ENCODE measurements around the gene GFER.
A peak's percentile ranks its signal among the peaks of the same experiment; 100 is the strongest.
"Not testable (repeated sequence)": the region's sequence is repeated elsewhere in the genome, so short reads cannot be mapped to it uniquely, and the experiment has no call there.

Gene GFER

GRCh38 chr16:1939833-1940232 lies 44.2 kb upstream of the GFER start:
- H4K91ac ChIP-seq (ENCODE audit: low read depth, low read length); H3K14ac ChIP-seq (ENCODE audit: low read length); H4K8ac ChIP-seq (ENCODE audit: low read depth, low read length); H2BK5ac ChIP-seq (ENCODE audit: low read depth, low read length, poor library complexity); H3K18ac ChIP-seq (ENCODE audit: low read length); H3K9me3 ChIP-seq (ENCODE audit: insufficient read depth, low read depth, low read length); H4K12ac ChIP-seq (ENCODE audit: low read depth, low read length); H3K4ac ChIP-seq (ENCODE audit: low read depth, low read length); H2BK12ac ChIP-seq (ENCODE audit: low read length); H3K27me3 ChIP-seq (ENCODE audit: insufficient read depth, low read length); H3K79me1 ChIP-seq (ENCODE audit: low read length); H3K23ac ChIP-seq (ENCODE audit: low read length); H3K4me3 ChIP-seq (ENCODE audit: low read depth, low read length); H2AFZ ChIP-seq (ENCODE audit: insufficient read depth, low read length, poor library complexity); H3K4me2 ChIP-seq (ENCODE audit: low read length); H3K9ac ChIP-seq (ENCODE audit: low read length); H2BK120ac ChIP-seq (ENCODE audit: insufficient read depth, low read length, poor library complexity); H3K27ac ChIP-seq (ENCODE audit: low read depth, low read length); DNase-seq; H3K79me2 ChIP-seq (ENCODE audit: control insufficient read depth, insufficient read depth, low read length, poor library complexity); H2AK5ac ChIP-seq (ENCODE audit: low read length): not testable (repeated sequence)
- Histone ChIP-seq H3K36me3 (ENCODE audit: control insufficient read depth in 1 of 2, insufficient read depth in 2 of 2, low read length in 2 of 2) (peaks cover 24 to 27% of the 10 kb centered on the region in 2 experiments), H3K4me1 (ENCODE audit: control insufficient read depth in 1 of 2, insufficient read depth in 2 of 2, low read length in 2 of 2) (peaks cover 22 to 26% of the 10 kb centered on the region in 2 experiments)
- no CpG with 5 or more reads among the region's 8 CpGs for WGBS (ENCODE audit: extremely low coverage, insufficient coverage, insufficient read length)

GRCh38 chr16:1940273-1941161 lies 43.5 kb upstream of the GFER start:
- H3K4ac ChIP-seq (ENCODE audit: low read depth, low read length): no peak overlapping the region
- H3K4me2 ChIP-seq (ENCODE audit: low read length): no peak overlapping the region
- no peak overlapping the region for H3K23ac ChIP-seq (ENCODE audit: low read length)
- no peaks in the 10 kb centered on the region for H3K27me3 ChIP-seq (ENCODE audit: insufficient read depth, low read length)
- H2BK5ac ChIP-seq (ENCODE audit: low read depth, low read length, poor library complexity): no peak overlapping the region
- H2BK12ac ChIP-seq (ENCODE audit: low read length): no peak overlapping the region
- no peak overlapping the region for H3K14ac ChIP-seq (ENCODE audit: low read length)
- H3K4me3 ChIP-seq (ENCODE audit: low read depth, low read length): no peak overlapping the region
- peaks cover 24 to 27% of the 10 kb centered on the region in 2 experiments for H3K36me3 ChIP-seq (ENCODE audit: control insufficient read depth in 1 of 2, insufficient read depth in 2 of 2, low read length in 2 of 2)
- H3K79me1 ChIP-seq (ENCODE audit: low read length): peaks cover 7% of the 10 kb centered on the region
- peak; percentile 78 to 80 for DNase-seq
- no peak overlapping the region for H3K18ac ChIP-seq (ENCODE audit: low read length)
- H3K9ac ChIP-seq (ENCODE audit: low read length): no peak overlapping the region
- no peak overlapping the region for H4K8ac ChIP-seq (ENCODE audit: low read depth, low read length)
- no peak overlapping the region for H2BK120ac ChIP-seq (ENCODE audit: insufficient read depth, low read length, poor library complexity)
- H3K27ac ChIP-seq (ENCODE audit: low read depth, low read length): no peak overlapping the region
- no peak overlapping the region for H2AFZ ChIP-seq (ENCODE audit: insufficient read depth, low read length, poor library complexity)
- H4K12ac ChIP-seq (ENCODE audit: low read depth, low read length): no peak overlapping the region
- H3K4me1 ChIP-seq (ENCODE audit: control insufficient read depth in 1 of 2, insufficient read depth in 2 of 2, low read length in 2 of 2): peaks cover 22 to 26% of the 10 kb centered on the region in 2 experiments
- WGBS (ENCODE audit: extremely low coverage, insufficient coverage, insufficient read length): no CpG with 5 or more reads among the region's 23 CpGs
- H2AK5ac ChIP-seq (ENCODE audit: low read length): no peak overlapping the region
- H4K91ac ChIP-seq (ENCODE audit: low read depth, low read length): no peak overlapping the region
- H3K79me2 ChIP-seq (ENCODE audit: control insufficient read depth, insufficient read depth, low read length, poor library complexity): peaks cover 3% of the 10 kb centered on the region
- peaks cover 5% of the 10 kb centered on the region for H3K9me3 ChIP-seq (ENCODE audit: insufficient read depth, low read depth, low read length)

GRCh38 chr16:1941162-1942046 lies 42.6 kb upstream of the GFER start:
- peaks cover 22 to 26% of the 10 kb centered on the region in 2 experiments for H3K4me1 ChIP-seq (ENCODE audit: control insufficient read depth in 1 of 2, insufficient read depth in 2 of 2, low read length in 2 of 2)
- H3K4ac ChIP-seq (ENCODE audit: low read depth, low read length): peak overlapping the region; percentile 2
- H3K4me2 ChIP-seq (ENCODE audit: low read length): peak overlapping the region; percentile 92
- peaks cover 7% of the 10 kb centered on the region for H3K9me3 ChIP-seq (ENCODE audit: insufficient read depth, low read depth, low read length)
- no CpG with 5 or more reads among the region's 30 CpGs for WGBS (ENCODE audit: extremely low coverage, insufficient coverage, insufficient read length)
- H2BK120ac ChIP-seq (ENCODE audit: insufficient read depth, low read length, poor library complexity): no peak overlapping the region
- H4K91ac ChIP-seq (ENCODE audit: low read depth, low read length): peak overlapping the region; percentile 21
- no peak overlapping the region for H3K23ac ChIP-seq (ENCODE audit: low read length)
- peaks cover 7% of the 10 kb centered on the region for H3K79me1 ChIP-seq (ENCODE audit: low read length)
- no peaks in the 10 kb centered on the region for H3K27me3 ChIP-seq (ENCODE audit: insufficient read depth, low read length)
- peaks cover 24 to 27% of the 10 kb centered on the region in 2 experiments for H3K36me3 ChIP-seq (ENCODE audit: control insufficient read depth in 1 of 2, insufficient read depth in 2 of 2, low read length in 2 of 2)
- H4K8ac ChIP-seq (ENCODE audit: low read depth, low read length): peak overlapping the region; percentile 32
- DNase-seq: peak; percentile 83
- no peak overlapping the region for H4K12ac ChIP-seq (ENCODE audit: low read depth, low read length)
- peak overlapping the region; percentile 6 for H2BK5ac ChIP-seq (ENCODE audit: low read depth, low read length, poor library complexity)
- no peak overlapping the region for H3K4me3 ChIP-seq (ENCODE audit: low read depth, low read length)
- no peak overlapping the region for H3K9ac ChIP-seq (ENCODE audit: low read length)
- peaks cover 3% of the 10 kb centered on the region for H3K79me2 ChIP-seq (ENCODE audit: control insufficient read depth, insufficient read depth, low read length, poor library complexity)
- no peak overlapping the region for H2BK12ac ChIP-seq (ENCODE audit: low read length)
- H3K27ac ChIP-seq (ENCODE audit: low read depth, low read length): peak overlapping the region; percentile 39
- peak overlapping the region; percentile 34 for H3K18ac ChIP-seq (ENCODE audit: low read length)
- no peak overlapping the region for H2AK5ac ChIP-seq (ENCODE audit: low read length)
- H3K14ac ChIP-seq (ENCODE audit: low read length): no peak overlapping the region
- no peak overlapping the region for H2AFZ ChIP-seq (ENCODE audit: insufficient read depth, low read length, poor library complexity)

GRCh38 chr16:1942047-1942809 lies 41.8 kb upstream of the GFER start:
- peaks cover 7% of the 10 kb centered on the region for H3K79me1 ChIP-seq (ENCODE audit: low read length)
- peak overlapping the region; percentile 35 for H2BK120ac ChIP-seq (ENCODE audit: insufficient read depth, low read length, poor library complexity)
- H2AFZ ChIP-seq (ENCODE audit: insufficient read depth, low read length, poor library complexity): peak overlapping the region; percentile 61
- H4K12ac ChIP-seq (ENCODE audit: low read depth, low read length): peak overlapping the region; percentile 9
- peaks cover 3% of the 10 kb centered on the region for H3K79me2 ChIP-seq (ENCODE audit: control insufficient read depth, insufficient read depth, low read length, poor library complexity)
- H3K4me1 ChIP-seq (ENCODE audit: control insufficient read depth in 1 of 2, insufficient read depth in 2 of 2, low read length in 2 of 2): peaks cover 22 to 26% of the 10 kb centered on the region in 2 experiments
- peaks cover 7% of the 10 kb centered on the region for H3K9me3 ChIP-seq (ENCODE audit: insufficient read depth, low read depth, low read length)
- peak overlapping the region; percentile 35 for H2BK5ac ChIP-seq (ENCODE audit: low read depth, low read length, poor library complexity)
- peak overlapping the region; percentile 76 for H3K14ac ChIP-seq (ENCODE audit: low read length)
- peaks cover 24 to 27% of the 10 kb centered on the region in 2 experiments for H3K36me3 ChIP-seq (ENCODE audit: control insufficient read depth in 1 of 2, insufficient read depth in 2 of 2, low read length in 2 of 2)
- no peak overlapping the region for H2BK12ac ChIP-seq (ENCODE audit: low read length)
- peak overlapping the region; percentile 92 for H3K4me2 ChIP-seq (ENCODE audit: low read length)
- peak overlapping the region; percentile 90 for H4K8ac ChIP-seq (ENCODE audit: low read depth, low read length)
- no peak overlapping the region for H3K23ac ChIP-seq (ENCODE audit: low read length)
- H3K4ac ChIP-seq (ENCODE audit: low read depth, low read length): no peak overlapping the region
- DNase-seq: peak; percentile 79 to 87
- no CpG with 5 or more reads among the region's 17 CpGs for WGBS (ENCODE audit: extremely low coverage, insufficient coverage, insufficient read length)
- peak overlapping the region; percentile 88 for H4K91ac ChIP-seq (ENCODE audit: low read depth, low read length)
- peak overlapping the region; percentile 73 for H3K9ac ChIP-seq (ENCODE audit: low read length)
- no peak overlapping the region for H2AK5ac ChIP-seq (ENCODE audit: low read length)
- H3K27ac ChIP-seq (ENCODE audit: low read depth, low read length): peak overlapping the region; percentile 39
- peak overlapping the region; percentile 75 for H3K18ac ChIP-seq (ENCODE audit: low read length)
- H3K27me3 ChIP-seq (ENCODE audit: insufficient read depth, low read length): no peaks in the 10 kb centered on the region
- H3K4me3 ChIP-seq (ENCODE audit: low read depth, low read length): peak overlapping the region; percentile 84
